Measurements from ENCODE around the gene MOSMO. TPM values are rescaled to one million over a fixed set of nuclear protein-coding genes. Genes with fewer than 3 reads are reported as not detected.

Gene MOSMO
- total RNA-seq: 10 to 100 TPM in 3 of 4 donors, 1 to 10 TPM in 1; 8.4 to 68.5 (median 17.2) TPM

- TF ChIP-seq CTCF (IDR thresholded peaks at IDR 0.05): peak in 4 of 5 experiments; percentile 11 to 19 (median 14)
- peak; percentile 33 for TF ChIP-seq POLR2A (IDR thresholded peaks at IDR 0.05)
- TF ChIP-seq EP300 (IDR thresholded peaks at IDR 0.05; ENCODE audit: low read depth): no peak
- peak in 2 of 3 donors; percentile 39 to 56 for TF ChIP-seq POLR2AphosphoS5 (IDR thresholded peaks at IDR 0.05)
- intact Hi-C loops (cut with DNase I; ENCODE audit: low total_unique reads): loop anchor here (5.0 kb wide), 1 partner anchor 290 kb away; the partner anchor contains the start of gene POLR3E
- in situ Hi-C loops (cut with MboI; ENCODE audit: low pct_ligation_motif_present in 1 of 4, low pct_unique_long_range_greater_than_20kb in 1 of 4, low sequenced_read_pairs in 3 of 4): loop anchor here in 2 of 4 donors (10.0 to 25.0 kb wide), 2 partner anchors 57 to 280 kb away; partner anchors contain the start of gene POLR3E (in 1 of the 2)
- peak within 1 kb of the TSS; percentile 89 to 94 (median 91) for H3K27ac ChIP-seq
- DNase-seq: peak; percentile 79
- no peaks in the 10 kb centered on the region for H3K36me3 ChIP-seq
- peaks cover 7 to 40% (median 25%) of the 10 kb centered on the region in 4 donors for H3K4me1 ChIP-seq
- 1% methylated on average over 36 of the region's 78 CpGs; no CpG with 5 or more reads in 1 of the 2 donors for WGBS, 2 donors (ENCODE audit: low coverage in 1 of 2)
- H3K4me3 ChIP-seq: peak within 1 kb of the TSS; percentile 87 to 99 (median 98)
- H3K27me3 ChIP-seq: no peaks in the 10 kb centered on the region
- H3K9me3 ChIP-seq: no peaks in the 10 kb centered on the region
Observed at GRCh38 chr16:22007509-22008214, at the start of gene MOSMO. MOSMO (plus strand) TSS chr16:22008111; CDS start chr16:22008302, 191 bp downstream.

- Histone ChIP-seq H3K4me1 (peaks cover 0 to 17% (median 13%) of the 10 kb centered on the region in 4 donors), H3K4me3 (no peak overlapping the region), H3K27me3 (no peaks in the 10 kb centered on the region), H3K36me3 (peaks cover 0 to 75% (median 34%) of the 10 kb centered on the region in 4 donors), H3K27ac (no peak overlapping the region), H3K9me3 (no peaks in the 10 kb centered on the region)
- intact Hi-C loops (cut with DNase I; ENCODE audit: low total_unique reads): no loop called here
- TF ChIP-seq POLR2A (IDR thresholded peaks at IDR 0.05) (no peak), CTCF (IDR thresholded peaks at IDR 0.05) (no peak), EP300 (IDR thresholded peaks at IDR 0.05; ENCODE audit: low read depth) (no peak), POLR2AphosphoS5 (IDR thresholded peaks at IDR 0.05) (no peak)
- no peak for DNase-seq
- 77 to 84% methylated on average over 3 of the region's 3 CpGs for WGBS, 2 donors (ENCODE audit: low coverage in 1 of 2)
- in situ Hi-C loops (cut with MboI; ENCODE audit: low pct_ligation_motif_present in 1 of 4, low pct_unique_long_range_greater_than_20kb in 1 of 4, low sequenced_read_pairs in 3 of 4): loop anchor here in 2 of 4 donors (25.0 kb wide), 1 partner anchor 147 kb away; no protein-coding TSS in a partner anchor
Observed at GRCh38 chr16:21959050-21959449, 48.9 kb upstream of the MOSMO start.

GRCh38 chr16:21962475-21962874 lies 45.4 kb upstream of the MOSMO start:
- TF ChIP-seq POLR2AphosphoS5 (IDR thresholded peaks at IDR 0.05): no peak
- no peak for TF ChIP-seq POLR2A (IDR thresholded peaks at IDR 0.05)
- TF ChIP-seq EP300 (IDR thresholded peaks at IDR 0.05; ENCODE audit: low read depth): no peak
- no peak for TF ChIP-seq CTCF (IDR thresholded peaks at IDR 0.05)
- peaks cover 0 to 98% (median 50%) of the 10 kb centered on the region in 4 donors for H3K36me3 ChIP-seq
- no peaks in the 10 kb centered on the region for H3K4me1 ChIP-seq
- H3K4me3 ChIP-seq: no peak overlapping the region
- in situ Hi-C loops (cut with MboI; ENCODE audit: low pct_ligation_motif_present in 1 of 4, low pct_unique_long_range_greater_than_20kb in 1 of 4, low sequenced_read_pairs in 3 of 4): loop anchor here in 2 of 4 donors (25.0 kb wide), 1 partner anchor 150 kb away; no protein-coding TSS in a partner anchor
- H3K9me3 ChIP-seq: no peaks in the 10 kb centered on the region
- 86 to 97% methylated on average over 5 of the region's 5 CpGs for WGBS, 2 donors (ENCODE audit: low coverage in 1 of 2)
- no peak for DNase-seq
- no peak overlapping the region for H3K27ac ChIP-seq
- intact Hi-C loops (cut with DNase I; ENCODE audit: low total_unique reads): no loop called here
- no peaks in the 10 kb centered on the region for H3K27me3 ChIP-seq

- TF ChIP-seq CTCF (IDR thresholded peaks at IDR 0.05): no peak
- no peak for TF ChIP-seq POLR2AphosphoS5 (IDR thresholded peaks at IDR 0.05)
- no peak for TF ChIP-seq EP300 (IDR thresholded peaks at IDR 0.05; ENCODE audit: low read depth)
- no peak for TF ChIP-seq POLR2A (IDR thresholded peaks at IDR 0.05)
- H3K27ac ChIP-seq: no peak overlapping the region
- in situ Hi-C loops (cut with MboI; ENCODE audit: low pct_ligation_motif_present in 1 of 4, low pct_unique_long_range_greater_than_20kb in 1 of 4, low sequenced_read_pairs in 3 of 4): loop anchor here in 2 of 4 donors (25.0 kb wide), 1 partner anchor 152 kb away; no protein-coding TSS in a partner anchor
- H3K4me1 ChIP-seq: no peaks in the 10 kb centered on the region
- 93% methylated on average over 3 of the region's 3 CpGs; no CpG with 5 or more reads in 1 of the 2 donors for WGBS, 2 donors (ENCODE audit: low coverage in 1 of 2)
- DNase-seq: no peak
- no peaks in the 10 kb centered on the region for H3K27me3 ChIP-seq
- peaks cover 0 to 98% (median 50%) of the 10 kb centered on the region in 4 donors for H3K36me3 ChIP-seq
- no peak overlapping the region for H3K4me3 ChIP-seq
- H3K9me3 ChIP-seq: no peaks in the 10 kb centered on the region
- intact Hi-C loops (cut with DNase I; ENCODE audit: low total_unique reads): no loop called here
Observed at GRCh38 chr16:21963887-21964286, 44.0 kb upstream of the MOSMO start.
